Activated CD8-positive, alpha-beta T cell treated with anti-CD3 and anti-CD28 coated beads, Interleukin-2, amount 10 ng/mL, durations not matched to agents 7 days and 5 days (primary cell): ENCODE data around the gene KRT15. TPM values are rescaled to one million over a fixed set of nuclear protein-coding genes. Genes with fewer than 3 reads are reported as not detected.
A peak's percentile ranks its signal among the peaks of the same experiment; 100 is the strongest.

Source experiments
- ATAC-seq: fragments of 150-1000 bp; cut with Tn5 transposase; one replicate; pipeline ENCODE4 v1.10.0; 2021; ENCODE audit warnings: moderate library complexity
- CTCF ChIA-PET: fragments of 350-600 bp; sonication (Branson Sonifier 250); formaldehyde crosslinking; loops from one replicate; lab custom pipeline; 2021; ENCODE audit warnings: antibody characterized with exemption; lab: Charles Lee
- POLR2A ChIA-PET: fragments of 350-600 bp; sonication (Branson Sonifier 250); formaldehyde crosslinking; loops from one replicate; lab custom pipeline; 2021; ENCODE audit warnings: antibody characterized with exemption; lab: Charles Lee
- DNase-seq: peaks from one replicate; pipeline ENCODE4 v3.0.0-alpha.2; 2020
- H3K27ac Mint-ChIP-seq: one replicate; pipeline ENCODE4 v1.8.0; 2021; ENCODE audit warnings: mild to moderate bottlenecking, mixed read lengths
- H3K27me3 Mint-ChIP-seq: one replicate; pipeline ENCODE4 v1.8.0; 2021; ENCODE audit warnings: low read depth, mixed read lengths
- H3K36me3 Mint-ChIP-seq: one replicate; pipeline ENCODE4 v1.8.0; 2021; ENCODE audit warnings: low read depth, mixed read lengths
- H3K4me1 Mint-ChIP-seq: one replicate; pipeline ENCODE4 v1.8.0; 2021; ENCODE audit warnings: low read depth, mixed read lengths
- H3K4me3 Mint-ChIP-seq: one replicate; pipeline ENCODE4 v1.8.0; 2021; ENCODE audit warnings: mild to moderate bottlenecking, mixed read lengths
- H3K9me3 Mint-ChIP-seq: one replicate; pipeline ENCODE4 v1.8.0; 2022; ENCODE audit warnings: mixed read lengths; ENCODE audit not compliant: insufficient read depth
- total RNA-seq, 2 experiments: library from RNA; stranded (reverse); gene quantifications; one replicate each; pipeline ENCODE4 v1.2.3, GENCODE V29; 2021

KRT15 gene
- total RNA-seq, 2 experiments from 2014 or later: not detected

GRCh38 chr17:41552455-41552854 is 33.8 kb upstream of the KRT15 start:
- ChIA-PET CTCF (interaction anchor here (5.4 to 8.6 kb wide), 2 partner anchors 96 to 114 kb away, joined by 107 to 204 read pairs; no protein-coding TSS in a partner anchor), POLR2A (no interaction called here)
- Mint-ChIP-seq H3K27ac (no peak overlapping the region), H3K27me3 (peaks cover 10% of the 10 kb centered on the region), H3K9me3 (no peaks in the 10 kb centered on the region), H3K4me3 (no peak overlapping the region), H3K4me1 (peaks cover 20% of the 10 kb centered on the region), H3K36me3 (no peaks in the 10 kb centered on the region)
- ATAC-seq: no peak
- DNase-seq: no peak

- Mint-ChIP-seq H3K4me1 (peaks cover 20% of the 10 kb centered on the region), H3K9me3 (no peaks in the 10 kb centered on the region), H3K27me3 (peaks cover 13% of the 10 kb centered on the region), H3K4me3 (no peak overlapping the region), H3K27ac (no peak overlapping the region), H3K36me3 (no peaks in the 10 kb centered on the region)
- POLR2A ChIA-PET: no interaction called here
- CTCF ChIA-PET: interaction anchor here (5.4 to 8.6 kb wide), 2 partner anchors 97 to 115 kb away, joined by 107 to 204 read pairs; no protein-coding TSS in a partner anchor
- ATAC-seq: no peak
- DNase-seq: no peak
Observed at GRCh38 chr17:41551365-41551764, 32.7 kb upstream of the KRT15 start.

GRCh38 chr17:41549596-41550039 is 30.9 kb upstream of the KRT15 start:
- POLR2A ChIA-PET: interaction anchor here (1.0 to 1.3 kb wide), 2 partner anchors 98 to 139 kb away, joined by 4 to 6 read pairs; partner anchors contain the start of gene EIF1
- no peak for ATAC-seq
- CTCF ChIA-PET: interaction anchor here (0.6 to 8.6 kb wide), 68 partner anchors 8 to 934 kb away, joined by 3 to 204 read pairs (median 5); partner anchors contain the start of genes KRT19, KRTAP16-1 and KRTAP4-2
- no peak for DNase-seq
- no peak overlapping the region for H3K4me3 Mint-ChIP-seq
- no peaks in the 10 kb centered on the region for H3K9me3 Mint-ChIP-seq
- H3K4me1 Mint-ChIP-seq: peaks cover 20% of the 10 kb centered on the region
- peaks cover 13% of the 10 kb centered on the region for H3K27me3 Mint-ChIP-seq
- H3K36me3 Mint-ChIP-seq: no peaks in the 10 kb centered on the region
- H3K27ac Mint-ChIP-seq: peak overlapping the region; percentile 77

- POLR2A ChIA-PET: interaction anchor here (1.0 to 1.3 kb wide), 2 partner anchors 99 to 140 kb away, joined by 4 to 6 read pairs; partner anchors contain the start of gene EIF1
- peak overlapping the region; percentile 77 for H3K27ac Mint-ChIP-seq
- H3K27me3 Mint-ChIP-seq: peaks cover 10% of the 10 kb centered on the region
- CTCF ChIA-PET: interaction anchor here (0.6 to 8.6 kb wide), 87 partner anchors 9 to 933 kb away, joined by 3 to 204 read pairs (median 4); partner anchors contain the start of genes KRT19, KRTAP16-1 and KRTAP4-2
- H3K4me3 Mint-ChIP-seq: peak overlapping the region; percentile 23
- H3K9me3 Mint-ChIP-seq: no peaks in the 10 kb centered on the region
- H3K4me1 Mint-ChIP-seq: peaks cover 20% of the 10 kb centered on the region
- no peaks in the 10 kb centered on the region for H3K36me3 Mint-ChIP-seq
- peak; percentile 92 for DNase-seq
- ATAC-seq: peak; percentile 91
Observed at GRCh38 chr17:41548844-41549595, 30.3 kb upstream of the KRT15 start.

- ChIA-PET CTCF (interaction anchor here (0.6 to 8.6 kb wide), 66 partner anchors 8 to 928 kb away, joined by 3 to 204 read pairs (median 5); partner anchors contain the start of gene KRTAP16-1), POLR2A (interaction anchor here (1.3 kb wide), 1 partner anchor 100 kb away, joined by 6 read pairs; no protein-coding TSS in a partner anchor)
- H3K27ac Mint-ChIP-seq: peak overlapping the region; percentile 58
- peak; percentile 11 for ATAC-seq
- H3K27me3 Mint-ChIP-seq: peaks cover 10% of the 10 kb centered on the region
- H3K36me3 Mint-ChIP-seq: no peaks in the 10 kb centered on the region
- peak; percentile 43 for DNase-seq
- H3K9me3 Mint-ChIP-seq: no peaks in the 10 kb centered on the region
- H3K4me3 Mint-ChIP-seq: no peak overlapping the region
- peaks cover 20% of the 10 kb centered on the region for H3K4me1 Mint-ChIP-seq
Observed at GRCh38 chr17:41547921-41548843, 29.5 kb upstream of the KRT15 start.

- CTCF ChIA-PET: interaction anchor here (0.9 to 8.6 kb wide), 5 partner anchors 32 to 639 kb away, joined by 4 to 204 read pairs (median 21); no protein-coding TSS in a partner anchor
- POLR2A ChIA-PET: no interaction called here
- no peaks in the 10 kb centered on the region for H3K9me3 Mint-ChIP-seq
- peaks cover 8% of the 10 kb centered on the region for H3K27me3 Mint-ChIP-seq
- DNase-seq: no peak
- H3K4me3 Mint-ChIP-seq: no peak overlapping the region
- peaks cover 20% of the 10 kb centered on the region for H3K4me1 Mint-ChIP-seq
- H3K27ac Mint-ChIP-seq: no peak overlapping the region
- ATAC-seq: no peak
- no peaks in the 10 kb centered on the region for H3K36me3 Mint-ChIP-seq
Observed at GRCh38 chr17:41547378-41547841, 28.7 kb upstream of the KRT15 start.

GRCh38 chr17:41546819-41547218 is 28.1 kb upstream of the KRT15 start:
- Mint-ChIP-seq H3K4me3 (no peak overlapping the region), H3K36me3 (no peaks in the 10 kb centered on the region), H3K27ac (no peak overlapping the region), H3K27me3 (peaks cover 8% of the 10 kb centered on the region), H3K4me1 (peaks cover 20% of the 10 kb centered on the region), H3K9me3 (no peaks in the 10 kb centered on the region)
- POLR2A ChIA-PET: no interaction called here
- CTCF ChIA-PET: no interaction called here
- ATAC-seq (no peak), DNase-seq (no peak)

- ATAC-seq: no peak
- ChIA-PET POLR2A (no interaction called here), CTCF (interaction anchor here (1.4 kb wide), 1 partner anchor 12 kb away, joined by 3 read pairs; no protein-coding TSS in a partner anchor)
- no peak for DNase-seq
- Mint-ChIP-seq H3K4me3 (no peak overlapping the region), H3K9me3 (no peaks in the 10 kb centered on the region), H3K36me3 (no peaks in the 10 kb centered on the region), H3K27ac (no peak overlapping the region), H3K4me1 (peaks cover 20% of the 10 kb centered on the region), H3K27me3 (peaks cover 5% of the 10 kb centered on the region)
Observed at GRCh38 chr17:41545829-41546410, 27.2 kb upstream of the KRT15 start.

GRCh38 chr17:41544935-41545334 is 26.2 kb upstream of the KRT15 start:
- Mint-ChIP-seq H3K27me3 (peaks cover 7% of the 10 kb centered on the region), H3K4me1 (peaks cover 20% of the 10 kb centered on the region), H3K36me3 (no peaks in the 10 kb centered on the region), H3K4me3 (no peak overlapping the region), H3K9me3 (no peaks in the 10 kb centered on the region), H3K27ac (no peak overlapping the region)
- ChIA-PET POLR2A (no interaction called here), CTCF (interaction anchor here (0.7 to 4.5 kb wide), 4 partner anchors 13 to 688 kb away, joined by 3 to 20 read pairs (median 6); no protein-coding TSS in a partner anchor)
- DNase-seq (no peak), ATAC-seq (no peak)

- no peak for ATAC-seq
- Mint-ChIP-seq H3K27ac (no peak overlapping the region), H3K4me3 (no peak overlapping the region), H3K9me3 (no peaks in the 10 kb centered on the region), H3K4me1 (peaks cover 18% of the 10 kb centered on the region), H3K36me3 (no peaks in the 10 kb centered on the region), H3K27me3 (peaks cover 8% of the 10 kb centered on the region)
- ChIA-PET POLR2A (no interaction called here), CTCF (interaction anchor here (1.4 to 4.5 kb wide), 3 partner anchors 14 to 118 kb away, joined by 3 to 20 read pairs (median 9); no protein-coding TSS in a partner anchor)
- no peak for DNase-seq
Observed at GRCh38 chr17:41544491-41544892, 25.8 kb upstream of the KRT15 start.
